DOHH2 (cell line): ENCODE measurements around the gene IGSF9B.

Experiments
- H3F3A ChIP-seq: fragments of 200-600 bp; sonication (generic), shearing (Covaris generic); 2 replicates; pipeline ENCODE4 v1.6.0; 2016; ENCODE audit warnings: antibody characterized with exemption, mild to moderate bottlenecking; ENCODE audit not compliant: control insufficient read depth, insufficient read depth
- H3K27ac ChIP-seq: fragments of 200-600 bp; sonication (generic); 2 replicates; pipeline ENCODE4 v1.5.1; 2014; ENCODE audit warnings: low read depth, mild to moderate bottlenecking, low read length, moderate library complexity
- H3K27me3 ChIP-seq: fragments of 200-600 bp; sonication (generic); 2 replicates; pipeline ENCODE4 v1.6.1; 2014; ENCODE audit warnings: mild to moderate bottlenecking, low read length, mixed read lengths; ENCODE audit not compliant: control insufficient read depth
- H3K36me3 ChIP-seq: fragments of 200-600 bp; sonication (generic); 2 replicates; pipeline ENCODE4 v1.6.1; 2014; ENCODE audit warnings: mild to moderate bottlenecking, low read length, moderate library complexity, mixed read lengths; ENCODE audit not compliant: control insufficient read depth
- H3K4me1 ChIP-seq: fragments of 200-600 bp; sonication (generic); 2 replicates; pipeline ENCODE4 v1.6.1; 2014; ENCODE audit warnings: mild to moderate bottlenecking, low read length, mixed read lengths; ENCODE audit not compliant: control insufficient read depth
- H3K4me2 ChIP-seq: fragments of 200-600 bp; sonication (generic); 2 replicates; pipeline ENCODE4 v1.6.0; 2014; ENCODE audit warnings: mild to moderate bottlenecking, low read length, moderate library complexity
- H3K4me3 ChIP-seq: fragments of 200-600 bp; sonication (generic); 2 replicates; pipeline ENCODE4 v1.5.1; 2014; ENCODE audit warnings: mild to moderate bottlenecking, low read length, mixed read lengths
- H3K79me2 ChIP-seq: fragments of 200-600 bp; sonication (generic); 2 replicates; pipeline ENCODE4 v1.6.1; 2014; ENCODE audit warnings: mild to moderate bottlenecking, low read length, mixed read lengths; ENCODE audit not compliant: control insufficient read depth
- H3K9me2 ChIP-seq: fragments of 200-600 bp; sonication (generic); replicated peaks from 2 replicates; pipeline ENCODE4 v1.6.1; 2014; ENCODE audit warnings: mild to moderate bottlenecking, low read length, mixed read lengths; ENCODE audit not compliant: control insufficient read depth
- H3K9me3 ChIP-seq: fragments of 200-600 bp; sonication (generic); 2 replicates; pipeline ENCODE4 v1.6.1; 2014; ENCODE audit warnings: antibody characterized with exemption, low read length, mixed read lengths; ENCODE audit not compliant: control insufficient read depth, insufficient read depth
- H4K20me1 ChIP-seq: fragments of 200-600 bp; sonication (generic); 2 replicates; pipeline ENCODE4 v1.6.0; 2014; ENCODE audit warnings: low read depth, mild to moderate bottlenecking, antibody characterized with exemption, low read length, moderate library complexity; ENCODE audit not compliant: control insufficient read depth, insufficient read depth
- EZH2phosphoT487 ChIP-seq: fragments of 200-600 bp; sonication (generic); IDR thresholded peaks from 2 replicates; pipeline ENCODE4 v1.6.1; 2017; ENCODE audit warnings: borderline replicate concordance, mild to moderate bottlenecking, antibody characterized with exemption, low read length, moderate library complexity, mixed read lengths
- TF ChIP-seq, protein P1 (sequence below): fragments of 200-600 bp; sonication (generic); IDR thresholded peaks from one replicate; pipeline ENCODE4 v1.5.1; 2014; ENCODE audit warnings: antibody characterized with exemption, mild to moderate bottlenecking, low read depth, low read length; ENCODE audit not compliant: poor library complexity, severe bottlenecking

IGSF9B gene

DNA sequence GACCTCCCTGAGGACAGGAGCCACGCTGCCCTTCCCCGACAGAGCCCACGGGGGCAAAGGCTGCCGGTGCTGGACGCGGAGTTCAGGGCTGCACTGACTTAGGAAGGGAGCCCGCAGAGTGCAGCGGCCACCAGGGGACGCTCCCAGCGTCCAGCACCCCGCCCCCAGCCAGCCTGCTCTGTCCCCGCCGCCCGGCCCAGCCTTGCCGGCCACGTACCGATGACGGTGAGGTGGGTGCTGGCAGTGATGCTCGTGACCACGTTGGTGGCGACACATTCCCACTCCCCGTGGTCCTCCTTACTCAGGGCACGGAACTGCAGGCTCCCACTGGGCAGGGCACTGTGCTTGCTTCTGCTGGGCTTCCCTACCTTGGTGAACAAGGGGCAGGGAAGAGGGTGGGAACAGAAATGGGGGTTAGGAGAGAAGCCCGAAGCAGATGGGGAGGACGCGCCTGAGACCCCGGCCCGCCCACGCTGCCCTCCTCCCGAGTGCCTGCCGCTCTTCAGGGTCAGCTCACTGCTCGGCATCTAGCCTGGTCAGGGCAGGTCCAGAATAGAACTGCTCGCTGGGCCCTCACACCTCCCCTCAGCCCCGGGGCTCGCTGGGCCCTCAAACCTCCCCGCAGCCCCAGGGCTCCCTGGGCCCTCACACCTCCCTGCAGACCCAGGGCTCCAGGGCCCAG is 25.9 kb downstream of the IGSF9B start:
- no peaks in the 10 kb centered on the region for H3K4me1 ChIP-seq
- no peaks in the 10 kb centered on the region for H3K9me2 ChIP-seq
- H3K4me3 ChIP-seq = no peak overlapping the region
- H3K9me3 ChIP-seq = no peaks in the 10 kb centered on the region
- H3K27ac ChIP-seq = no peak overlapping the region
- H3K4me2 ChIP-seq = no peak overlapping the region
- no peaks in the 10 kb centered on the region for H3F3A ChIP-seq
- H4K20me1 ChIP-seq = no peaks in the 10 kb centered on the region
- H3K79me2 ChIP-seq = no peaks in the 10 kb centered on the region
- no peaks in the 10 kb centered on the region for H3K27me3 ChIP-seq
- H3K36me3 ChIP-seq = no peaks in the 10 kb centered on the region
- TF ChIP-seq, protein P1, sequence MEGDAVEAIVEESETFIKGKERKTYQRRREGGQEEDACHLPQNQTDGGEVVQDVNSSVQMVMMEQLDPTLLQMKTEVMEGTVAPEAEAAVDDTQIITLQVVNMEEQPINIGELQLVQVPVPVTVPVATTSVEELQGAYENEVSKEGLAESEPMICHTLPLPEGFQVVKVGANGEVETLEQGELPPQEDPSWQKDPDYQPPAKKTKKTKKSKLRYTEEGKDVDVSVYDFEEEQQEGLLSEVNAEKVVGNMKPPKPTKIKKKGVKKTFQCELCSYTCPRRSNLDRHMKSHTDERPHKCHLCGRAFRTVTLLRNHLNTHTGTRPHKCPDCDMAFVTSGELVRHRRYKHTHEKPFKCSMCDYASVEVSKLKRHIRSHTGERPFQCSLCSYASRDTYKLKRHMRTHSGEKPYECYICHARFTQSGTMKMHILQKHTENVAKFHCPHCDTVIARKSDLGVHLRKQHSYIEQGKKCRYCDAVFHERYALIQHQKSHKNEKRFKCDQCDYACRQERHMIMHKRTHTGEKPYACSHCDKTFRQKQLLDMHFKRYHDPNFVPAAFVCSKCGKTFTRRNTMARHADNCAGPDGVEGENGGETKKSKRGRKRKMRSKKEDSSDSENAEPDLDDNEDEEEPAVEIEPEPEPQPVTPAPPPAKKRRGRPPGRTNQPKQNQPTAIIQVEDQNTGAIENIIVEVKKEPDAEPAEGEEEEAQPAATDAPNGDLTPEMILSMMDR = peak; percentile 9
- no peak for TF ChIP-seq EZH2phosphoT487

DNA sequence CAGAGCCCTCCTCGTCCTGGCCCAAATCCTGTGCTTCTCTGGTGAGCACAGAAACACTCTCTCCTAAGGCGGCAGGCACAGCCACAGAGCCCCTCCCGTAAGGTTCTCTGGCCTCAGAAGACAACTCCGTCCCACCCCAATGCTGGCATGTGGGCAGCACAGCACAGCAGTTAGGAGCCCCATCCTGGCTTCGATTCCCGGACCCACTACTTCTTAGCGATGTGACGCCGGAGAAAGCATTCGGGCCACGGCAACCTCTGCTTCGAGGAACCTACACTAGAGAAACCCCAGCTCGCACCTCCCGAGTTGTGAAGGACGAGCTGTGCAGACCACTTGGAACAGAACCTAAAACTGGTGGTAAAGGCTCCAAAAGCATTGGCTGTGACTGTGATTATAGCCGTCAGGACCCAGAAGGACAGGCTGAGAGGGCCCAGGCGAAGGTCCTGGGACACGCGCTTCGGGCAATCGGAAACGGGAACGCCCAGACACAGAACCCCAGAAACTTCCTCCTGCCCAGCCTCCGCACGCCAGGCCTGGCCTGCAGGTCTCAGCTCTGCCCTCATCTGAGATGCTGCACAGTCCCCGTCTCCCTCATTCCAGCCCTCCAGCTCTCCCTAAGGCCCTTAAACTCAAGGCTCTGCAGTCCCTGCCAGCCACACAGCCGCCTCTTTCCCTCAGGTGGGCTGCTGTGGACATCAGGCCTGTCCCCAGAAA is 26.6 kb downstream of the IGSF9B start:
- H3K9me2 ChIP-seq = no peaks in the 10 kb centered on the region
- H3K4me1 ChIP-seq = no peaks in the 10 kb centered on the region
- H3K79me2 ChIP-seq = no peaks in the 10 kb centered on the region
- H3F3A ChIP-seq = no peaks in the 10 kb centered on the region
- H3K27me3 ChIP-seq = no peaks in the 10 kb centered on the region
- H3K4me3 ChIP-seq = no peak overlapping the region
- no peak overlapping the region for H3K27ac ChIP-seq
- H3K4me2 ChIP-seq = no peak overlapping the region
- H4K20me1 ChIP-seq = no peaks in the 10 kb centered on the region
- TF ChIP-seq, protein P1 = no peak
- TF ChIP-seq EZH2phosphoT487 = no peak
- H3K36me3 ChIP-seq = no peaks in the 10 kb centered on the region
- H3K9me3 ChIP-seq = no peaks in the 10 kb centered on the region

DNA sequence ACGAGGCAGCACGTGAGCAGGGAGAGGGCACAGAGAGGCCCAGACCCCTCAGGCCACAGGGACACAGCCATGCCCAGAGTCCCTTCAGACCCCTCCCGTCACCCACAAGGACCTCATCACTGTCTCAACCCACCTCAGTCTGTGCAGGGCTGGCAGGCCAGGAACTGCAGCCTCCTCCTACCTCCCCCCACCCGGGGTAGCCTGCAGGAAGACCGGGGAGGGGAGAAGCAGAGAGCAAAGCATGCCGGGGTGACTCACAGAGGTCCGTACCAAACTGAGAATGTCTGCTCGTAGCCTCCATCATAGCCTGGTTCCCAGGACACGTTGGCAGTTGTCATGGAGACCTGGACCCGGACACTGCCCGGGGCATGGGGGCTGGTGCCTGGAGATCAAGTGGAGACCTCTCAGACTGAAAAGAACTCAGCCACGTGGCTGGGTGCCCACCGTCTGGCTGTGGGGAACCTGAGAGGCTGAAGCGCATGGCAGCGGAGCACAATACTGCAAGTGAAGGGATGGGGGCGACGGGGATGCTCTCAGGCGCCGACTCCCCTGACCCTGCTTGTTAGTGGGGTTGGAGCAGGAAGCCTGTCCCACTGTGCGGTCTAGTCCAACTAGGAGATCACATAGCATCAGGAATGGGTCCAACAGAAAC is 27.2 kb downstream of the IGSF9B start:
- no peak overlapping the region for H3K4me3 ChIP-seq
- TF ChIP-seq EZH2phosphoT487 = no peak
- TF ChIP-seq, protein P1 = no peak
- H3K4me1 ChIP-seq = no peaks in the 10 kb centered on the region
- H3K27me3 ChIP-seq = no peaks in the 10 kb centered on the region
- H4K20me1 ChIP-seq = no peaks in the 10 kb centered on the region
- no peaks in the 10 kb centered on the region for H3K9me3 ChIP-seq
- no peaks in the 10 kb centered on the region for H3F3A ChIP-seq
- no peaks in the 10 kb centered on the region for H3K36me3 ChIP-seq
- no peaks in the 10 kb centered on the region for H3K79me2 ChIP-seq
- H3K4me2 ChIP-seq = no peak overlapping the region
- no peaks in the 10 kb centered on the region for H3K9me2 ChIP-seq
- no peak overlapping the region for H3K27ac ChIP-seq
